ENCODE measurements around the gene TSPOAP1.

TSPOAP1 gene

DNA sequence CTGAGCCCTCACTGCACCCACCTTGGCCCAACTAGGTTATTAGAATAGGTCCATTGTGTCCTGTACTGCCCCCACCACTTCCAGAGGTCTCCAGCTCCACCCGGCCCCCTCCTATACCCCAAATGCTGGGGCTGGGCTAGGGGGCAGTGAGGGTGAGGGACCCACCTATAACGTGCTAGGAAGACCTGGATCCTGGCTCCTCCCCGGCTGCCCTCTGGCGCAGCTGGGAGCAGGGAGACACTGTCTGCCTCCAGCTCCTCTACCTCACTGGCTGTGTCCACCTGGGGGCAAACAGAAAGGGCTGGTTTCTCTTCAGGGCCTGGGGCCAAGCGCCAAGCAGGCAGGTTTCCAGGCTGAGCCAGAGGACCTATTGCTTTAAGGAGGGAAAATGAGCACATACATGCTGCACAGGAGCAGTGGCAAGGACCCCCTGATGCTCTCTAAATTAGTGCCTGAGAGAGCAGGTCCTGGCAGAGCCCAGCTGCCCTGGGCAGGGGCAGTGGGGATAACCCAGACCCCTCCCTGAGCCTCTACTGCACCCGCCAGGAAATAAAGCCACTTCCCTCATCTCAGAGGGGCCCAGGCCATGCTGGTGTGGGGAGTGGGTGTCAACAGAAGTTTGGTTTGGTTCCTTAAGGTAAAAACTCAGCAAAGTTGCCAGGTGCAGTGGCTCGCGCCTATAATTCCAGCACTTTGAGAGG is 12.2 kb downstream of the TSPOAP1 start:
- FAIRE-seq = no peak

DNA sequence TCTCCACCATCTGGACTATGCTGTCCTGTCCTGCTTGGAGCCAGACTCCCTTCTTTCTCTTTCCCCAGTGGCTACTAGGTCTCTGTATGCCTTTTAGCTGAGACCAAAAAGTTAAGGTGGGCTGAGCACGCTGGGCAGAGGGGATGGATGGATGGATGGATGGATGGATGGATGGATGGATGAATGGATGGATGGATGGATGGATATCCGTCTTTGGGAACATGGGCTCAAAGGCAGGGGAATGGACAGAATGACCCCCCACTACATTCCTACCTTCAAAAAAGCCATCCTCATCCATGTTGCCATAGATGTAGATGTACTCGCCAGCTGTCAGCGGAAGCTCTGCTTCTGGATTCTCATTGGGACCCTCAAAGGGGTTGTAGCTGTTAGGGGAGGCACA is 12.8 kb downstream of the TSPOAP1 start:
- FAIRE-seq = no peak

DNA sequence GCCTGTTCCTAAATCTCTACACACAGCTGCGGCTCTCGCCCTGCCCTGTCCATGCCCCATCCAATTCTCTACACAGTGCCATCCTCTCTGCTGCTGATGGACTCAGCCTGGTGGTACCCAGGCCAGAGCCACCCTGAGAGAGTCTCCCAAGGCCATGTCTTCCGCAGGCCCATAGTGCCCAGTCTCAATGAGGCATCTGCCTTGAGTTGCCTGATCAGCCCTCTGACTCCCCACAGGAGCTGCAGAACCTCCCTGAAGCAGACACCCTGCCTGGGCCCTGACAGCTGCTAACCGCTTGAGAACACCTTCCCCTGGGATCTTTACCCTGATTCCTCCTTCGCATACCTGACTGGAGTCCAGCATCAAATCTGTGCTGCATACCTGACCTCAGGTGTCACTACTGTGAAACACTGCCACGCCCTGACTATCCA is 13.3 kb downstream of the TSPOAP1 start:
- no peak for FAIRE-seq

DNA sequence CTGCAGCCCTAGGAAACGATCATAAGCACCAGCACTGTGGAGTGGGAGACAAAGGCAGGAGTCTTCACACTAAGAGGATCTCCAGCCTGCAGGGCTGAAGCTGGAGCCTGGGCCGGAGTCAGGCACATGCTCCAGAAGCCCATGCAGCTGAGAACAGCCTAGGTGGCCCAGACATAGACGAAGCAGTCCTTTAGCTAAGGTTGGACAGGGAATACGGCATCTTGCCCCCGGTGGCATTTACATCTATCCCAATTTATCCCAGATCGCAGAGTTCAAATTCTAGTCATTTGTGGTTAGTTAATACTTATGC is 13.9 kb downstream of the TSPOAP1 start:
- no peak for FAIRE-seq

DNA sequence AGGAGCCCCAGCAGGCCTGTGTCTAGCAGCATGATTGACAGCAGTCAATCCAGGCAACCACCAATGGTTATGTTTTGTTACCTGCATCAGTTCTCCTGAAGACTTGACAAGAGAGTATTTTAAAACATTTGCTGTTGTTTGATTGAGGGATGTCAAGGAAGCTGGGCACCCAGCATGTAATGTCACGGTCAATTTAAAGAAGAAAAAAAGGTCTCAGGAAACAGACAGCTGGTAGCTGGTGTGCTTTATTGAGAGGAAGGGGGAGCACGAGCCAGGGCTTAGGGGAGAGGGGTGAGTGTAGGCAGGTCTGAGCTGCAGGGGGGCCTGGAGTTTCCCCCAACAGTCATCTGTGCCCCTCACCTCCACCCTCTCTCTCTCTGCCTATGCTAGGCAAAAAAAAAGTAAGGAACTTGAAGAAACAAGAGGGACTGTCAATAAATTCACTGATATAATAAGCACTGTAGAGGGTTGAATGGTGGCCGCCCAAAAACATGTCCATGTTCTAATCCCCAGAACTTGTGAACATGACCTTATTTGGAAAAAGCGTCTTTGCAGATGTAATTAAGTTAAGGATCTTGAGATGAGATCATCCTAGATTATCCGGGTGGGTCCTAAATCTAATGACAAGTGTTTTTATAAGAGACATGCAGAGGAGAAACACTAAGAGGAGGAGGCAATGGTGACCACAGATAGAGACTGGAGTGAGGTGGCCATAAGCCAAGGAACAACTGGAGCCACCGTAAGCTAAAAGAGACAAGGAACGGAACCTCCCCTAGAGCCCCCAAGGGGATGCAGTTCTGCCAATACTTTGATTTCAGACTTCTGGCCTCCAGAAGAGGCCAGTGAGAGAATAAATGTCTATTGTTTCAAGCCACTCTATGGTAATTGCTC is 14.5 kb downstream of the TSPOAP1 start:
- FAIRE-seq = no peak

DNA sequence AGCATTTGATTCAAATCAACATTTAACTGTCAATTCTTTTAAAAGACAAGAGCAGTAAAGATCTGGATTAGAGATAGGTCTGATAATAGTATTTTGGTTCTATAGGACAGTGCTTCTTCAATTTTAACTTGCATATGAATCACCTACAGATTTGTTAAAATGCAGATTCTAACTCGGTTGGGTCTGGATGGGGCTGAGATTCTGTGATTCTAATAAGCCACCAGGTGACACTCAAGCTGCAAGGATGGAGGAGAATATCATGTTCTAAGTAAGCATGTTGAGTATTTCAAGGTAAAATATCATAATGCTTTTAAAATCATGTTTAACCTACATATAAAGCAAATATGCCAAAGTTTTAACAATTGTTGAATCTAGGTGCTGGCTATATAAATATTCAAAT is 15.8 kb downstream of the TSPOAP1 start:
- no peak for FAIRE-seq

DNA sequence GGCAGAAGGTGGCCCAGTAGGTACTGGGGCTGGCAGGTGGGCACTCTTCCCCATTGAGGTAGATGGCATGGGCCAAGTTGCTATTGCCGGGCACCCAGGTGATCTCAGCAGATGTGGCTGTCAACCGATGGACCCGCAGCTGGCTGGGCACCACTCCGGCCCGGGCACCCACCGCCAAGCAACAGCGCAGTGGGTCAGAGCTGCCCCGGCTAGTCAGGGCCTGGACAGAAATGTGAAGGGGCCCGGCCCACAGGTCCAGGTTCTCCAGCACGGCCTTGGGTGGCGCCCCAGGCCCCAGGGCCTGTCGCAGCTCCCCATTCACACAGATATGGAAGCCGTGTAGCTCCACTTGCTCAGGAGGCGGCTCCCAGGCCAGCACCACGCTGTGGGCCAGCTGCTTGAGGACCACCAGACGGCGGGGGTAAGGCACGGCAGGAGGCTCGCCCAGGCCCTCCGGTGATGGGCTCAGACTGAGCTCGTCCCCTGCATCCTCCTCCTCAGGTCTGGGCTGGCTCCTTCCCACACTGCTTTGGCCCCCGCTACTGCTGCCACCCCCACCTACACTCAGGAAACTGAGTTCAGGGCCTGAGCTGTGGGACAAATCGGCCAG is 16.5 kb downstream of the TSPOAP1 start:
- FAIRE-seq = no peak

DNA sequence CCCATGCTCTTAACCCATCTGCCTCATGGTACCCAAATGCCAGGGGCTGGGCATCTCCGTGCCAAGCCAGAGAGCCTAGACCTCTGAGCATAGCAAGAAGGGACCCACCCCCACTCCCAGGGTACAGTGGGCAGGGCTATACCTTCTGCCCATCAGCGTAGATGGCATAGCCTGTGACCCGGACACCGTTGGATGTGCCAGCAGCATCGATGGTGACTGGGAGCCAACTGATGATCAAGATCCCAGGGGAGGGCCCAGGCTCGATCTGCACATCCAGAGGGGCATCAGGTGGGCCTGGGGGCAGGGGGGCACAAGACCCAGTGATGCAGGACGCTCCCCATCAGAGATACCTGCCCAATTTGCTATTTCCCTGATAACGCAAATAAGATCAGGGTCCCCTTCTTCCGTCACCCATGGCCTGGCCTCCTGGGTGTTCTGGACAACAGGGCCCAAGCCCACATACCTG is 17.1 kb downstream of the TSPOAP1 start:
- FAIRE-seq = no peak

DNA sequence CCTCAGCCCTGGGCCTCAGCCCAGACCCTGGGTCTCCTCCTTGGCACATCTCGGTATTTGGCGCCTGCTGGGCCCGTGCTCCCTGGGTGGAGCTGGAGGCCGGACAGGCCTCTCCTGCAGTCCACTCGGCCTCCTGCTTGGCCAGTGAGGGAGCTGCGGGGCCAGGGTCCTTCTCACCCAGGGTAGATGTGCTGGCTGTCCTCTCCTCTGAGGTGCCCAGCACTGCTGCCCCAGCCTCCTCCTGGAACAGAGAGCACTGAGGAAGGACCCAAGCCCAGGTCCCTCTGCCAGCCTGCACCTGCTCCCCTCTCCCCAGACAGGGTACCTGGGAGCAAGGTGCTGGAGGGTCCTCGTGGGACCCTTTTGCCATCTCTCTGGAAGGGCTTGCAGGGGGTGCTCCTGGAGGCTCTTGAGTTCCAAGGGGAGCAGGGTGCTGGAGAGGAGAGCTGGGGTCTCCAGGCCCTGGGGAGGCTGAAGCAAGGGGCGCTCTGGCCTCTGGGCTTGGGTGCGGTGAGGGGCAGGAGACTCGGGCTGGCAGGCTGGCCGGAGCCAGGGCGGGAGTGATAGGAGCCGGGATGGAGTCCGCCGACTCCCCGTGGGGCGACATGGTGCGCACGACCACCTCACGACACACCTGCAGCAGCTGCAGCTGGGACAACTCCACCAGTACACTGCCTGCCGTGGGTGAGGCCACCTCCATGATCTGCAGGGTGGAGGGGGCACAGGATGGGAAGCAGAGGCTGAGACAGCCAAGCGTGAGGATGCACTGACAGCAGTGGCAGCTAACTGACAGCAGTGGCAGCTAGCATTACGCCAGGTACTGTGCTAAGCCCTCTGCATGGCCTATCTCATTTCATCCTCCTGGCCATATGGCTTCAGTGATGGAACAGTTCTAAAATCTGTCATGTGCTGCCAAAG is 17.8 kb downstream of the TSPOAP1 start:
- FAIRE-seq = no peak

DNA sequence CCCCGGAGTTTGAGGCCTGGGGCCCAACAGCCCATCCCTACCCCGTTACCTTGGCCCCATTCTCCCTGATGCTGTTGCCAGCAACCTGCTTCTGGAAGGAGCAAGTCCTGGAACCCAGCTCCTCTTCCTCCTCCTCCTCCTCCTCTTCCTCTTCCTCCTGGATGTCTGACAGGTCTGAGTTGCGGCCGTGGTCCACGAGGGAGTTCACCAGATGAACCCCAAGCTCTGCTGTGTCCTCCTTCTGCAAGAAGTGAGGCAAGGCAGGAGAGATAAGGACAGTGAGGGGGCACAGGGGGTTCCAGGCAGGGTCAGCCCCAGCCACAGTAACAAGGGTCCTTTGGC is 18.7 kb downstream of the TSPOAP1 start:
- FAIRE-seq = no peak

DNA sequence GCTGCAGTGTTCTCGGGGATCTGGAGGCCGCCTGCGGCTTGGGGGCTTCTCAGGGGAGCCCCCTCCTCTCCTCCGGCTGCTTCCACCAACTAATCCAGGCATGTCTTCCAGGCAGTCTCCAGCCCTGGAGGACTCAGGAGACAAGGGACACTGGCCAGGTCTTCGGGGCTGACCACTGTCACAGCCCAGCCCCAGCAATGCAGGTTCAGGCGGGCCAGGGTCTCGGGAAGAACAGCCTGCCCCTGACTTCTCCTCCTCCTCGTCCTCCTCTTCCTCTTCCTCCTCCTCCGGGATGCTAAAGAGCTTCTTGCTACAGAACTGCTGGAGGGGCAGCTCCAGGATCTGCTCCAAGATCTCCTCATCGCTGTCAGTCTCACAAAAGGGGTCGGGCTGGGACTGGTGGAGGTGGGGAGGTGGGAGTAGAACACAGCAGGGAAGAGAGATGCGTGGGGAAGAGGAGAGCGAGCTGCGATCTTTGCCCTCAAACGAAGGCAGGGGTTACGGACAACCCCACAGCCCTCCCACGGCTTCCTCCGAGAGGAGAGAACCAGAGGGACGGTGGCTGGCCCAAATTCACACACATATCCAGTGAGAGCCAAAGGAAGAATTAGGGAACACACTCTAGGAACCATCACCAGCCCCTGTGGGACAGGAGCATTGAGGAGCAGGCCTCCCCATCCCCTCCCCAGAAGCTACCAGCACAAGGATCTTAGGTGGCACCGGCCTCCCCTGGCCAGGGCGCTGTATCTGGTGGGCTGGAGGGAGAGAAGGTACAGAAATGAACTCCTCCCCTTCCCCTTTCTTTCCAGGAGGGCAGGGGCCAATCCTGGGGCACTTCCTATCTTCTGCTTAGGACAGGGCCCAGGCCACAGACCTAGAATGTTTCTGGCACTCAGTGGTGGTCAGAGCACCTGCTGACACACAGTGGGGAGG is 19.3 kb downstream of the TSPOAP1 start:
- no peak for FAIRE-seq

DNA sequence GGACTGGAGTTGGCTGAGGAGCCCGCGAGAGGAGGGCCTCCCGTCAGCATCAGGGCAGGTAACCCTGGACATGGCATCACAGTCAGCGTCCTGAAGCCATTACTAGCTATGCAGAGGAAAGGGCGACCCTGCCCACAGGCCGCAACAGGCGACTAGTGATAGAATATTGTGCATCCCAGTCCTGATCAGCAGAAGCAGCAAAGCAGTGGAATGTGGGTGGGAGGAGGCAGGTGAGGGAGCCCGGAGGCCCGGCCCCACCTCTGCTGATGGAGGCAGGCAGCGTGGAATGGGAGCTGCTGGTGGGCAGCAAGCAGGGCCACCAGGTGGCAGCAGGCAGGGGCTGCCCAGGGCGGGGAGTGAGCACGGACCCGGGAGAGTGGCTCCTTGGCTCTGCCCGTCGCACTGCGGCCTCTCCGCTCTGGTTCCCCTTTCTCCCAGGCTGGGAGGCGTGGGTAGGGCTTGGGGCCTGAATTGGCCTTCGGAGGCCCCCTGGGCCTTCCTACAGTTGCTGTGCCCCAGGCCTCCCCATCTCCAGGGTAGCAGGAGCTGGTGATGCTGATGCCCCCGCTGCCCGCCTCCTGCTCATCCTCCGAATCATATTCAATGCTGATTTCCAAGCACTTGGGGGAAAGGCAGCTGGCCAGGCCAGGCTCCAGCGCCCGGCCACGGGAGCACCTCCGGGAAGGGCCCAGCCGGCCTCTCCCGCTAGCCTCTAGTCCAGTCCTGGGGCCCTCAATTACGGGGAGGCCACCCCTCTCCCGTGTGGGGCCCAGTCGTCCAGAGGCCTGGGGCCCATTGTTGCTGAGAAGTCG is 20.2 kb downstream of the TSPOAP1 start:
- FAIRE-seq = no peak

DNA sequence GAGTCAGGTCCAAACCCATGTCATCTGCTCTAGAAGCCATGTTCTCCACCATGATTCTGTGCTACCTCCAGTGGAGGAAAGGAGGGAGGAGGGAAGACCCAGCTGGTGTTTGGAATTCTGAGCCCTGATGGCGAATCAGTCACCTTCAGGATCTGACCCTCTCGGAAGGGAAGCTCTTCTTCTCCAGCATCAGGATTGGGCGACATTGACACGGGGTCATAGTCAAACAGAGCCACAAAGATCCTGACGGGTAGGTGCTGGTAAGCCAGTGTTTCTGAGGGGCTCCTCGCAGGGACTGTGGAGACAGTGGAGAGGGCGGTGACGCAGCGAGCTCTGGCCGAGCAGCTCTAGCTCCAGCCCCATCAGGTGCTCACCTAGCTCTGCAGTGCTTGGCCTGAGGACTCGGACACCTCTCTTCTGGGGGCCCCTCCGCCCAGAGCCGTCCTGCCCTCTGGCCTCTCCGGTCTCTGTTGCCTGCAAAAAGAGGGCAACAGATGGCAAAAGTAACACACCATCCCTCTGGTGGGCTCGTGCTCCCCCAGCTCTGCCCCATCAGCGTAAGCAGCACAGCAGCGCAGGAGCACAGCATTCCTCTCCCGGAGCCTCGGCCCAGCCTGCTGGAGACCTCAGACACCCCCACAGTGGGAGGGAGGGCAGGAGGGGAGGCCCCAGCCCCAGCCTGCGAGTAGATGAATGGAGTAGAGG is 21.0 kb downstream of the TSPOAP1 start:
- FAIRE-seq = no peak

DNA sequence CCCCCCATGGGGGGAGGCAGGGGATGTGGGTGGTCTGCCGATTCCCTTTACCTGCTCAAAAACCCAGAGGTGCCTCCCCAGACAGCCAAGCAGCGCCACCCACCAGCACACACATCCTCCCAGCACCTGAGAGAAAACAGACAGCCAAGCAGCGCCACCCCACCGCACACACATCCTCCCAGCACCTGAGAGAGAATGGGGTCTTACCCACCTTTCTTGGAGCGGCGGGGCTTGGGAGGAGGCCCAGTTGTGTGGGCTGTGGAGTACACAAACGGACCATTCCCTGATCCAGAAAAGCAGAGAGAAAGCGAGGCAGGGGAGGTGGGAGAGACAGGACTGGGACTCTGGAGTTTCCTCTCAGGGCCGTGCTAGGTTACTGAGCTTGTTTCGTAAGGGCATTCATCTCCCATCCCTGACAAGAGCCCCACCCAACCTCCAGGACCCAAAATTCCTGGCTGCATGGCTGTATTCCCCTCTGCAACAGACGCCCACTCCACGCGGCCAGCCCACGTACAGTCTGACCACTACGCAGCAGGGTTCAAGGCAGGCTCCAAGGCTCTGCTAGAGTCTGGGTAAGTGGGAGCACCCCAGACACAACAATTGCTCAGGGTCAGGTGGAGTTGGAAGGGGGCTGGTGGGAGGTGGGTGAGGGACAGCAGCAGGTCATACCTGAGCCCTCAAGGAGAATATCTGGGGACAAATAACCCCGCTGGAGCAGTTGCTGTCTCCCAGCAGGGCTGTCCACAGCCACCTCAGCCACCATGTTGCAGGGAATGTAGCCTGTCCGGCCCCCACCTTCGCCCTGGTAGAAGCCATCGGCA is 22.3 kb downstream of the TSPOAP1 start:
- FAIRE-seq = no peak

DNA sequence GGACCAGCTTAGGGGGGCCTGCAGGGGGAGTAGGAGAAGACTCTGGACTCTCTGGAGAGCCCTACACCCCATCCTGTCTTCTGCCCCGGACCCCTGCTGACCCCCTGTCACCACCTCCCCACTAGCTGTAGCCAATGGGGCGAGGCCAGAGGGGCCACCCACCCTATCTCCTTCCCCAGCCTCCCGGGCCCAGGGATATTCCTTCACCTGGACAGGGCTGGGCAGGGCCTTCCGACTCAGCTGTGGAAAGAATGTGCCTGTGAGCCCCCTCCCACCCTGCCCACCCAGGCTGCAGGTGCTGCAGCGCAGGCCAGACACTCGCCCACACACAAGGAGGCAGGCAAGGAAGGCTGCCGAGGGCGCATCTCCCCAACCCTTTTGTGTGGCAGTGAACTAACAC is 23.0 kb downstream of the TSPOAP1 start:
- no peak for FAIRE-seq

DNA sequence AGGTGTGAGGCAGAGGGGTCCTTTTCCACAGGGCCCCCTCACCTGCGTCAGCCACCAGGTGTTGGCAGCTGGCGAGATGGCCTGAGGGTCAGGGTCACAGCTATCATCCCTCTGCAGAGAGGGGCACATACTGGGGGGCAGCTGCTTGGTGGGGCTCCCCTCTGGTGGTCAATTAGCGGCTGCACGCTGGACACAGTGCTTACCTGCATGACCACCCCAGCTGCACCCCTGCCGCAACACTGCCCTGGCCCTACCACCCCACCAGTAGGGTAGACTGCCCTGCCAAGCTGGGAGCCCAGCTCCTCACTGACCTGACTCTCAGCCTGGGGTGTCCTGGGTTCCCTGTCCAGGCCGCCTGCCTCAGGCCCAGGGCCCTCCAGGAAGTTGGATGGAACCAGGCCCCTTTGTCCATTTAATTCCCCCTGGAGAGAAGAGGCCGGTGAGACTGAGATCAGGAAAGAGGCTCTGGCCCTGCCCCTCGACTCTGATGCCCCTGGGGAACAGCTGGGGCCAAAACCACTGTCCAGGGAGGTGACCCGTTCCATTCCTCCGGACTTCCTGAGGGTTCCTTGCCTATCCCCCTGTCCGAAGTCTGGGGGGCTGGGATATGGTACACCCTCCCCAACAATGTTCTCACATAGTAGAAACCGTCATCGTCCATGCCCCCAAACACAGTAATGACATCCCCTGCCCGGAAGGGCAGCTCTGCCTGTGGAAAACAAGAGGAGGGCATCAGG is 23.7 kb downstream of the TSPOAP1 start:
- FAIRE-seq = no peak

DNA sequence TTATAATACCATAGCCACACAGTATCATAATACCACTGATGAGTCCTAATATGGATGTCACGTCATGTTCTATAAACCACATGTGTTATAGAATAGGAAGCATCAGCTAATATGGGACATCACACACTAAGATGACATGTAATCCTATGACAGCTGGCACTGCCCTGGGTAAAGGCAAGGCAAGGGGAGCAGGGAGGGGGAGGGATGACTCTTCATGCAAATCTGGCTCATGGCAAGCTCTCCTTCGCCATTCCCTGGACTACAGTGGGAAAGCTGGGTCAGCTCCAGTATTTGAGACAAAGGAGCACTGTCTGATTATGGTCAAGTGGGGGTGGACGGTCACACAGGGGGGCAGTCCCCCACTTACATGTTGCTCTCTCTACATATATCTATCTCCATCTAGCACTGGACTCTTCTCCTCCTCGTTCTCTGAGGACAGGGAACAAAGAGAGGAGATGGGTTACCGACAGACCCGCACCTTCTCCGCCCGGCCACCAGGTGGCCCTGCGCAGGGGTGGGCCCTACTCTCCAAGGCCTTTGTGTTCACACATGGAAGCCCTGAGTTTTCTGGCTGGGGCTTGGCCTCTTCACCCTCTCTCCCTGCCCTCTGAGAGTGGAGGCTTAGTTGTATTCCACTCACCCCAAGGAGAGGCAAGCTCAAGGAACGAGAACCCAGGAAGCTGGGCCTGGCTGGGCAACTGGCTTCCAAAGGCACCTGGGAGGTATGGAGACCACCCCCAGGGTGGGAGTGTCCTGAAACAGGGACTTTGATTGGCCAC is 24.4 kb downstream of the TSPOAP1 start:
- no peak for FAIRE-seq
